ENCODE measurements around the gene GH1.
A peak's percentile ranks its signal among the peaks of the same experiment; 100 is the strongest.
"Not testable (repeated sequence)": the region's sequence is repeated elsewhere in the genome, so short reads cannot be mapped to it uniquely, and the experiment has no call there.

GH1 gene

DNA sequence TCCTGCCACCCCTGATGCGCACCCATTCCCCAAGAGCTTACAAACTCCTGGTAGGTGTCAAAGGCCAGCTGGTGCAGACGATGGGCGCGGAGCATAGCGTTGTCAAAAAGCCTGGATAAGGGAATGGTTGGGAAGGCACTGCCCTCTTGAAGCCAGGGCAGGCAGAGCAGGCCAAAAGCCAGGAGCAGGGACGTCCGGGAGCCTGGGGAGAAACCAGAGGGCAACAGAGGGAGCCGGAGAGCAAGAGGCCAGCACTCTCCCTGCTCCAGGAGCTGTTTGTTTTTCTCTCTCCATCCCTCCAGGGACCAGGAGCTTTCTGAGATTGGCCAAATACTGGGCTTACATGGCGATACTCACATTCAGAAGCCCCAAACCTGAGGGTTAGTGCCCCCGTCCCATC lies 334 bp downstream of the GH1 start:
- TF ChIP-seq, protein P1, sequence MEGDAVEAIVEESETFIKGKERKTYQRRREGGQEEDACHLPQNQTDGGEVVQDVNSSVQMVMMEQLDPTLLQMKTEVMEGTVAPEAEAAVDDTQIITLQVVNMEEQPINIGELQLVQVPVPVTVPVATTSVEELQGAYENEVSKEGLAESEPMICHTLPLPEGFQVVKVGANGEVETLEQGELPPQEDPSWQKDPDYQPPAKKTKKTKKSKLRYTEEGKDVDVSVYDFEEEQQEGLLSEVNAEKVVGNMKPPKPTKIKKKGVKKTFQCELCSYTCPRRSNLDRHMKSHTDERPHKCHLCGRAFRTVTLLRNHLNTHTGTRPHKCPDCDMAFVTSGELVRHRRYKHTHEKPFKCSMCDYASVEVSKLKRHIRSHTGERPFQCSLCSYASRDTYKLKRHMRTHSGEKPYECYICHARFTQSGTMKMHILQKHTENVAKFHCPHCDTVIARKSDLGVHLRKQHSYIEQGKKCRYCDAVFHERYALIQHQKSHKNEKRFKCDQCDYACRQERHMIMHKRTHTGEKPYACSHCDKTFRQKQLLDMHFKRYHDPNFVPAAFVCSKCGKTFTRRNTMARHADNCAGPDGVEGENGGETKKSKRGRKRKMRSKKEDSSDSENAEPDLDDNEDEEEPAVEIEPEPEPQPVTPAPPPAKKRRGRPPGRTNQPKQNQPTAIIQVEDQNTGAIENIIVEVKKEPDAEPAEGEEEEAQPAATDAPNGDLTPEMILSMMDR (IDR thresholded peaks at IDR 0.05; ENCODE audit: low read depth, low read length, missing control alignments): no peak
- no peak for DNase-seq (ENCODE audit: low read depth)
- in situ Hi-C loops (cut with HindIII; ENCODE audit: low sequenced_read_pairs): no loop called here
- no peak overlapping the region for H3K4me3 ChIP-seq (ENCODE audit: low read depth, low read length)

GRCh38 chr17:63917646-63918045 lies 993 bp downstream of the GH1 start:
- in situ Hi-C loops (cut with HindIII; ENCODE audit: low sequenced_read_pairs): no loop called here

DNA sequence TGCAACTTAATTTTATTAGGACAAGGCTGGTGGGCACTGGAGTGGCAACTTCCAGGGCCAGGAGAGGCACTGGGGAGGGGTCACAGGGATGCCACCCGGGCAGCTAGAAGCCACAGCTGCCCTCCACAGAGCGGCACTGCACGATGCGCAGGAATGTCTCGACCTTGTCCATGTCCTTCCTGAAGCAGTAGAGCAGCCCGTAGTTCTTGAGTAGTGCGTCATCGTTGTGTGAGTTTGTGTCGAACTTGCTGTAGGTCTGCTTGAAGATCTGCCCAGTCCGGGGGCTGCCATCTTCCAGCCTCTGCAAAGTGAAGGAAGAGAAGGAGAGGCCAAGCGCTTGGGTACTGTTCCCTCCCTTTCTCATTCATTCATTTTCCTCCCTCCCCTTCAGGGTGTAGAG lies 1.4 kb downstream of the GH1 start:
- H3K4me3 ChIP-seq (ENCODE audit: low read depth, low read length); DNase-seq (ENCODE audit: low read depth); in situ Hi-C loops (cut with HindIII; ENCODE audit: low sequenced_read_pairs): not testable (repeated sequence)

More at GRCh38 chr17:63917646-63918045, 993 bp downstream of the GH1 start:
- TF ChIP-seq, protein P1 (IDR thresholded peaks at IDR 0.05; ENCODE audit: low read depth, low read length, missing control alignments): no peak
- H3K4me3 ChIP-seq (ENCODE audit: low read depth, low read length): no peak overlapping the region
- DNase-seq (ENCODE audit: low read depth): no peak

DNA sequence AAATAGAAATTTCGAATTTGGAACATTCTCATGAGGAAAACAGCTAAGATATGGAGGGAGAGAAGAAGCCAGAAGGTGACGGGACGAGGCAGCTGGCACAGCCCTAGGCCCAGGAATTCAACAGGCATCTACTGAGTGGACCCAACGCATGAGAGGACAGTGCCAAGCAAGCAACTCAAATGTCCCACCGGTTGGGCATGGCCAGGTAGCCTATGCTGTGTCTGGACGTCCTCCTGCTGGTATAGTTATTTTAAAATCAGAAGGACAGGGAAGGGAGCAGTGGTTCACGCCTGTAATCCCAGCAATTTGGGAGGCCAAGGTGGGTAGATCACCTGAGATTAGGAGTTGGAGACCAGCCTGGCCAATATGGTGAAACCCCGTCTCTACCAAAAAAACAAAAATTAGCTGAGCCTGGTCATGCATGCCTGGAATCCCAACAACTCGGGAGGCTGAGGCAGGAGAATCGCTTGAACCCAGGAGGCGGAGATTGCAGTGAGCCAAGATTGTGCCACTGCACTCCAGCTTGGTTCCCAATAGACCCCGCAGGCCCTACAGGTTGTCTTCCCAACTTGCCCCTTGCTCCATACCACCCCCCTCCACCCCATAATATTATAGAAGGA lies 2.0 kb downstream of the GH1 start:
- no peak for DNase-seq (ENCODE audit: low read depth)
- in situ Hi-C loops (cut with HindIII; ENCODE audit: low sequenced_read_pairs): no loop called here
- no peak overlapping the region for H3K4me3 ChIP-seq (ENCODE audit: low read depth, low read length)

GRCh38 chr17:63915753-63916152 lies 2.9 kb downstream of the GH1 start:
- H3K4me3 ChIP-seq (ENCODE audit: low read depth, low read length); in situ Hi-C loops (cut with HindIII; ENCODE audit: low sequenced_read_pairs); DNase-seq (ENCODE audit: low read depth): not testable (repeated sequence)

More for the DNA sequence above, 2.0 kb downstream of the GH1 start:
- TF ChIP-seq, protein P1 (IDR thresholded peaks at IDR 0.05; ENCODE audit: low read depth, low read length, missing control alignments): no peak

DNA sequence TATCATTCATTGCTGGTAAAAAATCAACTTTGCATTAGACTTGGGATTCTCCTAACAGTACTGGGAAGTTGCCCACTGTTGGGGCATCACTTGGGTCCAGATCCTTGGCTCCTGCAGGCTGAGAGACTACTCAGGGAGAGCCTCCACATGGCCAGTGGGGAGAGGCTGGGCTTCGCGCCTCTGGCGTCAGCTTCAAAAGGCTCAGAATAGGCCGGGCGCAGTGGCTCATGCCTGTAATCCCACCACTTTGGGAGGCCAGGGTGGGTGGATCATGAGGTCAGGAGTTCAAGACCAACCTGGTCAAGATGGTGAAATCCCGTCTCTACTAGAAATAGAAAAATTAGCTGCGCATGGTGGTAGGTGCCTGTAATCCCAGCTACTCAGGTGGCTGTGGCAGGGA lies 4.2 kb downstream of the GH1 start:
- TF ChIP-seq, protein P1 (IDR thresholded peaks at IDR 0.05; ENCODE audit: low read depth, low read length, missing control alignments): no peak
- in situ Hi-C loops (cut with HindIII; ENCODE audit: low sequenced_read_pairs): no loop called here
- H3K4me3 ChIP-seq (ENCODE audit: low read depth, low read length): no peak overlapping the region
- DNase-seq (ENCODE audit: low read depth): no peak

DNA sequence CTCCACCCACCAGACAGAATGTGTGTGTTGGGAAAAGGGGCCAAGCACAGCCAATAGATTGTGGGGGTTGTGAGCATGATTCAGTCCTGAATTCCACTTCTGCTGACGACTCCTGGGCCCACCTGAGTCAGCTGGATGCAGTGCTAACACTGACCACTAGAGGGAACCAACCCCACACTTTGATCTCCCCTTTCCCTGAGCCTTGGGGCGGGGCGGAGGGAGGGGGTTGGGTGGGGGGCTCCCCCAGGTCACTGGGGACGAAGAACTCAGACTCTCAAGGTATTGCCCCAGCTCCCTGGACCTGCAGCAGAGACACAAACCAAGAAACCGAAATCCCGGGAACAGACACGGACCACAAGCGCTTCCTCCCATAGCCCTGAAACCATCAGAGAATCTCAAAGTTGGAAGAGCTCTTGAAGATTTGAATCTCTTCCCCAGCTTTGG lies 7.0 kb downstream of the GH1 start:
- TF ChIP-seq, protein P1 (IDR thresholded peaks at IDR 0.05; ENCODE audit: low read depth, low read length, missing control alignments): peak; percentile 72
- H3K4me3 ChIP-seq (ENCODE audit: low read depth, low read length): no peak overlapping the region
- in situ Hi-C loops (cut with HindIII; ENCODE audit: low sequenced_read_pairs): no loop called here
- DNase-seq (ENCODE audit: low read depth): no peak
